HG02763 (cell line): ENCODE results near the gene RNASE11.
A peak's percentile ranks its signal among the peaks of the same experiment; 100 is the strongest.
"Not testable (repeated sequence)": the region's sequence is repeated elsewhere in the genome, so short reads cannot be mapped to it uniquely, and the experiment has no call there.

Experiments used
- ATAC-seq: cut with Tn5 transposase; IDR thresholded peaks from one replicate; pipeline ENCODE4 v1.9.1; 2021; ENCODE audit warnings: mild to moderate bottlenecking, moderate library complexity; ENCODE audit not compliant: unreplicated experiment

RNASE11 gene

GRCh38 chr14:20614038-20614840 lies 26.4 kb upstream of the RNASE11 start:
- ATAC-seq: peak; percentile 2

DNA sequence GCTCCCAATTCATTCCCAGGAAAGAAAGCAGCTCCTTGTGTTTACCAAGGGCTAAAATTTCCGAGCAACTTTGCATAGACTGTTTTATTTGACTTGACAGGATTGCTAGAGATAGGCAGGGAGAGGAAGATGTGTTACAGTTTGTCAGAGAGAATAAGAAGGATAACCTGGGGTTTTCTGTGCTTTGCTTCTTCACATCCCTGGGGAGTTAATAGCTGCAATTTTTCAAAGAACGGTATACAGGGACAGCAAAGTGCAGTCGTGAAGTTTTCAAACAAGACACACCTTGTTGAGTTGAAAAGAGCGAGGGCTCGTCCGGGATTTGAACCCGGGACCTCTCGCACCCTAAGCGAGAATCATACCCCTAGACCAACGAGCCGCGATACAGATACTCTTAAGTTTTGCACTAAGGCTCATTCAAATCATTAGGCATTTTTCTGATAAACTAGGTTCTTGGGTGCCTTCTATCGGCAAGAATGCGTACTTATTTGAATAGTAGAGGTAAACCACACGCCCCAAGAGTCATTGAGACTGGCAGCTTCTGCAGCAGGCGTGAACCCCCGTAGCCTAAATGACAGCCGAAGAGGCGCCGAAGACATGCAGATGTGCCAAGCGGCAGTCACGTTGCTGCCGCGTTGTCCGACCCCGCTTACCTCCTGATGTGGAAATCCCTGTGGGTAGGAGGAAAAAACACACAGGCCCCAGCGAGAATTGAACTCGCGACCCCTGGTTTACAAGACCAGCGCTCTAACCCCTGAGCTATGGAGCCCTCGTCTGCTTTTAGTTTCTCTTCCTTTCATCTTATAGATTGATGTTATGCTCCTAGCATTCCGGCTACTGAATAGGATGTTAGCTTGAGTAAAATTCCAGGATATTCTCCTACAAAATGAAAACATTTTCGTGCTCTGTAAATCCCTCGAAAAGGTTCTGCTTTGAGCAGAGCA lies 25.6 kb upstream of the RNASE11 start:
- peak; percentile 59 for ATAC-seq

GRCh38 chr14:20612403-20612802 lies 24.6 kb upstream of the RNASE11 start:
- no peak for ATAC-seq

DNA sequence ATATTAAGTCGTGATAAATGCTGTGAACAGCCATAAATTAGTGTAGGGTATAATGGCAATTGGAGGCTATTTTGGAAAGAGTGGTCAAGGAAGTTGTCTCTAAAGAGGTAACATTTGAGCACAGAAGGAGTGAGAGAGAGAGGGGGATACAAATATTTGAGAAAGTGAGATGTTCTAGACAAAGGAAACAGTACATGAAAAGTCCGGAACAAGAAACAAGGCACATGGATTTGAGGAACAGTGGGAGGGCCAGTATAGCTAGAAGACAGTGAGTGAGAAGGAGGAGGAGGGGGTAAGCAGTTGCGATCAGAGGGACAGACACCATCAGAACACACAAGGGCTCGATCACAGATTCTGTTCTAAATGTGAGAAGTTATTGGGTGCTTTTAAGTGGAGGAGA lies 23.5 kb upstream of the RNASE11 start:
- ATAC-seq: no peak

GRCh38 chr14:20610002-20610765 lies 22.4 kb upstream of the RNASE11 start:
- ATAC-seq: no peak

DNA sequence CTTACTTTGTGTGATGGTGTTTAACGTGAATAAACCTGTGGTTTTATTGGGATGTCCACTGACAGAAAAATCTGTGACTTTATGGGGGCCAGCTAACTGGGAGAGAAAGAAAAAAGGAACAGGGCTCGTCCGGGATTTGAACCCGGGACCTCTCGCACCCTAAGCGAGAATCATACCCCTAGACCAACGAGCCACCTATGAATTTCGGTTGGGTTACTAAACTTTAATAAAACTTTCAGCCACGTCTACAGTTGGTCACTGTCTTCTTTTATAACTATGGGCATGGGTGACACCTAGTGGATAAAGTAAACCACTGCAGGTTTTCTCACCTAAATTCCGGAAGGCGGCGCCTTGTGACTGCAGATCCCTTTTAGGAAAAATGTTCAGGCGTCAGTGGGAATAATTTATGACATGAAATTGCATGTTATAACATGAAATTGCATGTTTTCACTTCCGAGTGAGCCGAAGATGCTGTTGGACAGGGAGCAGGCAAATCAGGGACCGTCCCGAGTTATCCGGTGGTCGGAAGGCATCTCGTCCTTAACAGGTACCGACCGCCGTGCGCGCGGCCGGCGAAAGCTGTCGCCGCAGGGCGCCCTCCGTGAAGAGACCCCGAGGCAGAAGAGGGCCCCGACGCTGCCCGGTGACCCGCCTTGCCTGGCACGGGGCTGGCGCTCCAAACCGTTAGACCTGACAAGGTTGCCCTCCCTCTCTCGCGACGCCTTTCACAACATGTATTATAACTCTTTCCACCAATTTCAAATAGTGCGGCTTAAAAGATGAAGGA lies 21.6 kb upstream of the RNASE11 start:
- ATAC-seq: peak; percentile 26

GRCh38 chr14:20608383-20609110 lies 20.7 kb upstream of the RNASE11 start:
- ATAC-seq: no peak

GRCh38 chr14:20607617-20608016 lies 19.8 kb upstream of the RNASE11 start:
- no peak for ATAC-seq

GRCh38 chr14:20606902-20607242 lies 19.1 kb upstream of the RNASE11 start:
- no peak for ATAC-seq

DNA sequence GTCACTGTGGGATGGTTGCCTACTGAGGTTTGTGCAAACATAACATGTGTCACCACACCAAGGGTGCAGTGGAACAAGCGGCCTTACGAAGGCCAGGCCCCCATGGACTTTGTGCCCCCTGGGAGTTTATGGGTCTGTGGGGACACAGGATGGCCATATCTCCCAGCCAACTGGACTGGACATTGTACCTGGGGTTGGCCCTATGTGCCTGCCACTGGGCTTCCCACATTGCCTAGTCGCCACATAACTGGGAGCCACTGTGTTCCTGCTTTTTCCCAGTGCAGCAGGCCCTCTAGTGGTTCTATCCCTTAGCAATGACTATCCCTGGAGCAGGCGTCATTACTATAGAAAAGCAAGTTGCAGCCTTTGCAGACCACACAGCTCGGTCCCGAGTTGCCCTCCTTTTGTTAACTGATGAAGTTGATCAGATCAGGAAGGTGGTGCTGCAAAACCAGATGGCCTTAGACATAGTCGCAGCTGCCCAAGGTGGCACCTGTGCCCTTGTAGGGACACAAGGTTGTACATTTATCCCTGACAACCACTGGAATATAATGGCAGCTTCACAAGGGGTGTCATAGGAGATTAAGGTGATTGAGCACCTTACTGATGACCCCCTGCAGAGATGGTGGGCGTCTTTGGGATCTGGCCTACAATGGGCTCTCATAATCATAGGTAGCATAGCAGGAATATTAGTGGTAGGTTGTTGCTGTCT lies 18.5 kb upstream of the RNASE11 start:
- no peak for ATAC-seq

DNA sequence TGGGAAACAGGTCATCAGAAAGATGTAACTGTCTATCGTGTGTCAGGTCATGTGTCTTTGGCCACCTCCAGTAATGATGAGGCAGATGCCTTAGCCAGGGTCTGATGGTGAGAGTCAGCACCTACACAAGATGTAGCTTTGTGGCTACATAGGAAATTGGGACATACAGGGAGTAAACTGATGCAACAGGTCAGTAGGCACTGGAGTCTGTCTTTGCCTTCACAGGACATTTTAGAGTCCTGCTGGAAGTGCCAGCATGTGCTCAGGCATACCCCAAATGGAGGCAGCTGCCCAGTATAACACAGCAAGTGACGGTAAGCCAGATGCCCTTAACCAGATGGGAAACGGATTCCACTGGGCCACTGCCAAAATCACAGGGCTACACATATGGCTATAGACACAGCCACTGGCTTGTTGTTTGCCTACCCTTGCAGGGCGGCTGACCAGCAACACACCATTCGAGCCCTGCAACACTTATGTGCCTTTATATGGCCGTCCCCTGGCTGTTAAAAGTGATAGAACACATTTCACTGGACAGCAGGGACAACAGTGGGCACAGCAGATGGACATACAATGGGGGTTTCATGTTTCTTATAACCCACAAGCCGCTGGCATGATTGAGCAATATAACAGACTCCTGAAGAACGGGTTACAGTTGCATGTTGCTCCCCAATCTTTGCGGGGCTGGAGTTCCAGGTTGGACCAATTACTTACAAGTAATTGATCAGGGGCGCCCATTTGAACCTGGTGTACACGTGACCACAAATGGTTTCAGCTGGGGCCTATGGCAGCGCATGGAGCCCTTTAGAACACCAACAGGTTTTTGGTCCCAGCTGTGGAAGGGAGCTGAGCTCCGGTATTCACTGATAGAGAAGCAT lies 16.3 kb upstream of the RNASE11 start:
- no peak for ATAC-seq

DNA sequence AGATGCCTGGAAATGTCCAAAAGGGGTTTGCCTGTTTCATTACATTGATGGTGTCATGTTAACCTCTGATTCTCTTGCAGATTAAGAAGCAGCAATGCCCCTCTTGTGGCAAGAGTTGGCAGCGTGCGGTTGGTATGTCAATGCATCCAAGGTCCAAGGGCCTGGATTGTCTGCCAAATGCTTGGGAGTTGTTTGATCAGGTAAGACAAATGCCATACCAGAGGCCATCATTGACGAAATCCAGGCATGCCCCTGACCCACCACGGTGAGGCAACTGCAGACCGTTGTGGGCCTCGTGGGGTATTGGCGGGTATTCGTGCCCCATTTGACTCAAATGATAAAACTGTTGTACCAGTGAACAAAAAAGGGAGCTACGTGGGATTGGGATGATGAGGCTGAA lies 14.8 kb upstream of the RNASE11 start:
- no peak for ATAC-seq

DNA sequence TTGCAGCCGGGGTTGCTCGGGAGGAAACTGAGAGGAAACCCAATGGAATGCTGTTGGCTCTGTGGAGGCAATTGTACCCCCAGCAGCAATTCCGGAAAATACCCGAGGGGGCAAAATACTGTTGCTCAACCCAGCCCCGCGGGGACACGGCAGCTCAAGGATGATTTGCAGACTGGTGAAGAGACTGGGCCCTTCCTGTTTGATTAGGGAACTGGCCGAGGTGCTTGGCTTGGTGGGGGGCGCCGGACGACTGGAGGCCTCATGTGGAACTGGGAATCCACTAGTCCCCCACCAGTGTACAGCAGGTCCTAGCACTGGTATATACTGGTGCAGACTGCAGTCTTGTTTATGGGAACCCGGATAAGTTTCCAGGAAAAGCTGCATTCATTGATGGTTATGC lies 13.7 kb upstream of the RNASE11 start:
- ATAC-seq: no peak

GRCh38 chr14:20597108-20597507 lies 9.3 kb upstream of the RNASE11 start:
- ATAC-seq: no peak

GRCh38 chr14:20595726-20596125 lies 7.9 kb upstream of the RNASE11 start:
- ATAC-seq: not testable (repeated sequence)

GRCh38 chr14:20592574-20592973 lies 4.8 kb upstream of the RNASE11 start:
- ATAC-seq: no peak

DNA sequence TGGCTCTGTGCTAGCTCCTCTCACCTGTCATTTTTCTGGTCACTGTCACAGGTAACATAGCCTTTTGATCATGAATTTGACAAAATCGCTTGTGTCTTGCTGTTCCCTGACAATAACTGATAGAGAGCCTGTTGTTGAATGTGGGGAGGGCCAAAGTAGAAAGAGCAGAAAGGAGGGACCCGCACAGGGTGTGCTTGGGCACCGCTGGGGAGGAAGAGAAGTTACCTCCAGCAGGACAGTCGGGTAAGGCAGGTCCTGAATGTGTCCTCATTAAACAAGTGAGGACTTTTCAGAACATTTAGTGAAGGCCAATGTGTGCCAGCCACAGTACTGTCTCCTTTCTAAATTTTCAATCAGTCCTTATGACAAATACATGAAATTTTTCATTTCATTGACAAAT lies 3.4 kb upstream of the RNASE11 start, which contains the start of gene RNASE12:
RNASE12 (minus strand) TSS at position 142 of the 400 bp plus-strand sequence. CDS start 653 bp downstream, outside the sequence.
- ATAC-seq: no peak

DNA sequence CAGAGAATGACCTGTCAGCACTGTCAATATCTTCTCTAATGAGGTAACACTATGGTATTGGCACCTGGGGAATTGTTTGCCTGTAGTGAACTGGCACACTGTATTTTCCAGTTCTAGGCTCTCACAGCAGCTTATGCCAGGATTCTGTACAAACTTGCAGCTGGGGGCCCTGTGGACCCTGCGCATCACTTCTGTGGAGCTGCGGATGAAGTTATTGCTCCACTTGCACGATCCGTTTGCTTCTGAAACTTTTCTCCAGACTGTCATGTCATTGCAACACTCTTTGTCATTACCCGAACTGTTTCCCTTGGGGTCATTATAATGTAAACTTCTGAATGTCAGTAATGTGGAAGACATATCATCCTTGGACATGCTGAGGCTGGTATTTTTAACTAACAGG lies 3.9 kb downstream of the RNASE11 start:
- no peak for ATAC-seq
